ENCODE measurements around the gene UMPS.
A peak's percentile ranks its signal among the peaks of the same experiment; 100 is the strongest.
"Not testable (repeated sequence)": the region's sequence is repeated elsewhere in the genome, so short reads cannot be mapped to it uniquely, and the experiment has no call there.

UMPS gene

DNA sequence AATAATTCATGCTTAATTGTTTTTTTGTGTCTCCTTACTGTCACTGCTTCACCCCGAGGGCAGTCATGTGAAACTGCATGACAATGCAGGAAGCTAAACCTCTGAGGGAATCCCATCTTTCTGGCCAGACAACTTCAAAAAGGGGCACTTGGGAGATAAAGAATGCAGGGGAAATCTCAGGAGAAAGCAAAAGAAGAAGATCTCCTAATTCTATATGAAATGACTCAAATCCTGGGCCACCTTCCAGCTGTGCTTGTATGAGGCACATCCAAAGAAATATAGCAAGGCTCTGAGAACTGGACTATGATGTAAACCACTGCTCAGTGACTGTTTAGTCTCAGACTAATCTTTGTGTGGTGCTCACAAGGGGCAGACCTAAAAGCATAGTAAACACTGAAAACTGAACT lies 22.6 kb upstream of the UMPS start:
- no peak for DNase-seq (ENCODE audit: low spot score)

DNA sequence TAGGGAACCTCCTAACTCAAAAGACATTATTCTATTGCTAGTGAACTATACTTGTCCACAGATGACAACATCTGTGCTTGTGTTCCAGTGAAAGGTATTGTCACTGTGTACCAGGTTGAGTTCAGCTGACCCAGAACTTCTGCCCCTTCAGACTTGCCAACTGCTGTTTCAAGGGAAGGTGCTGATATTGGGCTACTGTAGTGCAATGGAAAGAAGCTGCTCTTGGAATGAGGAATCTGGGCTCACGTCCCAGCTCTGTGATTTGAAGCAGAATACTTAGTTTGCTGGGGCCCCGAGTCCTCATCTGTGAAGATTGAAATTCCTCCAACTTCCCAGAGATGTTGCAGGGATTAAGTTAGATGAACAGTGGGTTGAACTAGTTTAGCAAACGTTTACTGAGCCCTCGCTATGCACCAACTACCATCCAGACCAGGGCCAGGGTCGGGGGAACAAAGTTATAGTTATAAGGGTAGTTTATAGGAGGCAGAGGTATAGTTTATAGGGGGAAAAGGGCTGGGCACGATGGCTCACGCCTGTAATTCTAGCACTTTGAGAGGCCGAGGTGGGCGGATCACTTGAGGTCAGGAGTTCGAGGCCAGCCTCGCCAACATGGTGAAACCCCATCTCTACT lies 15.9 kb upstream of the UMPS start:
- DNase-seq (ENCODE audit: low spot score) = no peak

DNA sequence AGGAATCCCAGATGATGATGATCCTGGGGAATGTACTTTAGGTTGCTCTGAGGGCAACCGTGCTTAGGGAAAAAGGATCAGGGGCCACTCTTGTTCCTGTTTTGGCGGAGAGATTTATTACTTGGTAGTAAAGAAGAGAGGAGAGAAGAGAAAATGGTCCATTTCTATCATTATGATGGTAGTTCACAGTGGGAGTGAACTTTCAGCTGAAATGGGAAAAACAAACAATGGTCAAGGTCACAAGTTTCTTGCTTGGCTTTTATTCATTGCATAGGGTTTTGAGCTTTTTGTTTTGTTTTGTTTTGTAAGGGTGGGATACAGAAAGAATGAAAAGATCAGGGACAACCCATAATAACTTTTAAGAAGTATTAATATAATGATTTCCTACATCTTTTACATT lies 7.7 kb upstream of the UMPS start:
- no peak for DNase-seq (ENCODE audit: low spot score)

DNA sequence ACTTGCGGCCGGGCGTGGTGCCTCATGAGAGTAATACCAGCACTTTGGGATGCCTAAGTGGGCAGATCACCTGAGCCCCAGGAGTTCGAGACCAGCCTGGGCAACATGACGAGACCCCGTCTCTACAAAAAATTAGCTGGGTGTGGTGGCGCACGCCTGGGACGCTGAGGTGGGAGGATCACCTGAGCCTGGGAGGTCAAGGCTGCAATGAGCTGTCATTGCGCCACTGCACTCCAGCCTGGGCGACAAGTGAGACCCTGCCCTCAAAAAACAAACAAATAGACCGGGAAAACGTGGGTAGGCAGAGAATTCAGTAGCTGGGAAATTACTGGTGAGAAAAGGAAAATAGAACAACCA lies 667 bp downstream of the UMPS start:
- no peak for DNase-seq (ENCODE audit: low spot score)

DNA sequence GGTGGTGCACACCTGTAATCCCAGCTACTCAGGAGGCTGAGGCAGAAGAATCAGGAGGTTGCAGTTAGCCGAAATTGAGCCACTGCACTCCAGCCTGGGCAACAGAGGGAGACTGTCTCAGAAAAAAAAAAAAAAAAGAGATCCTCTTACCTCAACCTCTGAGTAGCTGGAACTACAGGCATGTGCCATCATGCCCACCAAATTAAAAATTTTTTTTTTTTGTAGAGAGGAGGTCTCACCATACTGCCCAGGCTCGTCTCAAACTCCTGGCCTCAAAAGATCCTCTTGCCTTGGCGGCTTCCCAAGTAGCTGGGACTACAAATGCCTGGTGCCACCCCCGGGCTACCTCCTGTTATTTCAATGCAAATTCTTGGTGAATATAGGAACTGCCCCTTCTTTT lies 1.5 kb downstream of the UMPS start:
- no peak for DNase-seq (ENCODE audit: low spot score)

DNA sequence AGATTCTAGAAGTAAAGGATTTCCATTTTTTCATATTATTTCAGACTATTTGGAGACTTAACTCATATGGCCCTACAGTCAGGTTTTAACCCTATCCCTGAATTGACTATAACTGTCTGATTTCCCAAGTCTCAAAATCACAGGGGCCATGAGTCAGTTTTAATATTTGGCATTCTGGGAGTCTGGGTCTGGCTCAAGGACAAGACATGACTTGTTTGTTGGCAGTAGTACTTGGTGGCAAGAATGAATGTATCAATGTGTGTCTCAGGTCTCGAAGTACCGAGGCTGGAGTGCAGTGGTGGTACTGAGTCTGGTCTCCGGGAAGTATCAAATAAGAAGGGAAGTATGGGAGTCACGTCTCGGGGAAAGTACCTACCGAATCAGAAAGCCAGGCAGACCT lies 10.8 kb downstream of the UMPS start:
- no peak for DNase-seq (ENCODE audit: low spot score)

DNA sequence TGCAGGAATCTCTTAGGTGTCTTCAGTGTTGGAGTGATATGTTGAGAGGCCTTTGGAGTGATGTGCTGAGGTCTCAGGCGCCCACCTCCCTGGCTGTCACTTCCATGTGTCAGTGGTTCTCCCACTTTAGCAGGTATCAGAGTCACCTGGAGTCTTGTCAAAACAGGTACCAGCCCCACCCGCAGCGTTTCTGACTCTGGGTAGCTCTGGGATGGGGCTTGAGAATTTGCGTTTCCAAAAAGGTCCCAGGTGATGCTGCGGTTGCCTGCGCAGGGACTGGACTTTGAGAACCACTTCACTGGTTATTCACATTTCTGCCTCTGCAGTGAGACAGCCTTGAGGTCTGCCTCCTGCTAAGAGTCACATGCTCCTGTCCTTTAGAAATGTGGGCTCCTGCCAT lies 15.5 kb downstream of the UMPS start:
- no peak for DNase-seq (ENCODE audit: low spot score)

DNA sequence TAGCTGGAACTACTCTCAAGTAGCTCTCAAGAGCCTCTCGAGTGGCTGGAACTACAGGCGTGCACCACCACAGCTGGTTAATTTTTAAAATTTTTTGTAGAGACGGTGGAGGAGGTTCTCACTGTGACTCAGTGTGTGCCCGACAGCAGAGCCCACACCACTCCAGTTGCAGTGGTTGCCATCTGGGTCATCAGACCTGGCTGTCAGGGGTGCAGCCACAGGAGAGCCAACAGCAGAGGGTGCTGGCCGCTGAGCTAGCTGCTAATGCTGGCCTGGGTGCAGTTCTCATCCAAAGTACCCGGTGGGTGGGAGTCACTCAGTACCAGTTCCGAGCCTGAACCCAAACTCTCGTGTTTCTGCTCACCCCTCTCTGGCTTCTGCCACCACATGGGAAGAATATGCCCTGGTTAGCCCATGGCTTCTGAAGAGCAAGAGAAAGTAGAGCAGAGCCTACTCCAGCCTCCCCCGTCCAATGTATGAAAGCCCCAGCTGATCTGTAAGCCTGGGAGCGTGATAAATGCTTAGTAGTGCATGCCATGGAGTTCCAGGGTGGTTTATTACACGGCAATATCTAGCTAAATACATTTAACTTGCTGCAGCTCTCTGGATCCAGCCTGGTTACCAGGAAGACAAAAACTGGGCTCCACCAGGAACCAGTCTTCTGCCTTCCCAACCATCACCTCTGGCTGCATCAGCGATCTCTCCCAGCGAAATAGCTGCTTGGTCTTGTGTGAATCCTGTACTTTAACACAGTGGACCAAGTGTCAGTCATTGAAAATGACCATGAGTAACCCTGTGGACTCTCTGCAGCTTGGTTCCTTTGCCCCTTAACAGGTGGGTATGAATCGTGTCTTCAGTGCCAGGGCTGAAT lies 17.1 kb downstream of the UMPS start:
- DNase-seq (ENCODE audit: low spot score) = no peak

DNA sequence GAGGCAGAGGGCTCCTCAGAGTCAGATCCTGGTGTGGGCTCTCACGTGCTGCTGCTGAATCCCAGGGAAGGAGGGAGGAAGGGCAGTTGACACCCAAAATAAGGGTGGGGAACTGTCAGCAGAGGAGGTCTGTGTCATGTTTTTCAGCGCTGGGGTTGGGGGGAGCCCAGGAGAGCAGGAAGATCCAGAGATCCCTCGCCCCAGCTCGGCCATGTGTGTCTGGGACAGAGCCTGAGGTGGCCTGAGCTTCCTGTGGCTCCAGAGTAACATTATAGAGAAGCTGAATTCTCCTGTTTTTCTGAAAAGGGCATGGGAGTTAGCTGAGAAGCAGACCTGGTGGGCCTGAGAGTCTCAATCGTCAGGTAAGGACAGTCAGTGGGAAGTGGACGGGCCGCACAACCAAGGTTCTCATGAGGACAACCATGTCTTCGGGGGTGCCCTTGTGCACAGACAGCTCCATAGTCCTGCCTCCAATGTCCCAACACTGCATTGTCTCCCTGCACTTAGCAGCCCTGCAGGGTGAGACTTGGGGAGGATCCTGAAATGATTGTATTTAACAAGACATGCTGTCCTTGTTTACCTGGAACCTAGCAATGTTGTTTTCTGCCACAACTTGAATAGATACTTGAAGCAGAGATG lies 18.4 kb downstream of the UMPS start:
- DNase-seq (ENCODE audit: low spot score) = no peak

DNA sequence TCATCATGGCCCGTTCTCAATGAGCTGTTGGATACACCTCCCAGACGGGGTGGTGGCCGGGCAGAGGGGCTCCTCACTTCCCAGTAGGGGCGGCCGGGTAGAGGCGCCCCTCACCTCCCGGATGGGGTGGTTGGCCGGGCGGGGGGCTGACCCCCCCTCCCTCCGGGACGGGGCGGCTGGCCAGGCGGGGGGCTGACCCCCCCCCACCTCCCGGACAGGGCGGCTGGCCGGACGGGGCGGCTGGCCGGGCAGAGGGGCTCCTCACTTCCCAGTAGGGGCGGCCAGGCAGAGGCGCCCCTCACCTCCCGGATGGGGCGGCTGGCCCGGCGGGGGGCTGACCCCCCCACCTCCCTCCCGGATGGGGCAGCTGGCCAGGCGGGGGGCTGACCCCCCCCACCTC lies 19.6 kb downstream of the UMPS start:
- DNase-seq (ENCODE audit: low spot score) = not testable (repeated sequence)

DNA sequence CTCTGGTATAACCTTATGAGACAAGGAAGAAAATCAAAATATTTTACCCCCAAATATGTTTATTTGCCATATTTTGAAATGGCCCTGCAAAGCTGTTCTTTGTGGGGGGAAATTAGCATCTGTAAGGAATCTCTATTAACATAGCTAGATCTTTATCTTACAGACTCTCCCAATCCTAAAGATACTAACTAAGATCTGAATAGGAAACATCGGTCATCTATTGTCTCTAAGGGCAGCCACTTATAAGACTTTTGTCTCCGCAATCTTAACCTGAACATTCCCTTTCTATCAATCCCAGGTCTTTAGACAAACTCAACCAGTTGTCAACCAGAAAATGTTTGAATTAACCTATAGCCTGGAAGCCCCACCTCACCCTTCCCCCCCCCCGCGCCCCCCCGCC lies 21.2 kb downstream of the UMPS start:
- DNase-seq (ENCODE audit: low spot score) = no peak

DNA sequence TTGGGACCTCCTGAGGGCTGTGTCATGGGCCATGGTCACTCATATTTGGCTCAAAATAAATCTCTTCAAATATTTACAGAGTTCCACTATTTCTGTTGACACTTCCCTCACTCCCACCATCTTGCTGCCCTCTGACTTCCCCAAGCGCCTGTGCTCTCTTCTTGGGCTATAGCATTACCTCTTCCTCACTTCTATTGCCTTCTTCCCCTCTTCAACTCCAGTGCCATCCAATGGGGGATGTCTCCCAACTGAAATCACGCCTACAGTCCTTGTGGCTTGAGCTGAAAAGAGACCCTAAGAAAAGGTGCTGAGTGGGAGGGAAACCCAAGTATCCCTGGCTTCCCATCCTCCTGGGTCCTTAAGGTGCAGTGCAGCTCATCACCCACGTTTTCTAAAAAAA lies 21.8 kb downstream of the UMPS start:
- DNase-seq (ENCODE audit: low spot score) = no peak

DNA sequence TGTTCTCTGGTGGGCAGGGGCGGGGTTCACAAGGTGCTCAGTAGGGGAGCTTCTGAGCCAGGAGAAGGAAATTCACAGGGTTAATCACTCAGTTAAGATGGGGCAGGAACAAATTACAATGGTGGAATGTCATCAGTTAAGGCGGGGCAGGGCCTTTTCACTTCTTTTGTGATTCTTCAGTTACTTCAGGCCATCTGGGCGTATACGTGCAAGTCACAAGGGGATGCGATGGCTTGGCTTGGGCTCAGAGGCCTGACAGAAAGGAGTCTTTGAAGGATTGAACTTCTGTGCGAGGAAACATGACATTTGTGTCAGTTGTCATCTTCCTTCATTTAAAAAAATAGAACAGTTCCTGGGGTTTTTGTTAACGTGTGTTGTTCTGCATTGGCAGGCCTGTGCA lies 27.7 kb downstream of the UMPS start:
- DNase-seq (ENCODE audit: low spot score) = not testable (repeated sequence)

DNA sequence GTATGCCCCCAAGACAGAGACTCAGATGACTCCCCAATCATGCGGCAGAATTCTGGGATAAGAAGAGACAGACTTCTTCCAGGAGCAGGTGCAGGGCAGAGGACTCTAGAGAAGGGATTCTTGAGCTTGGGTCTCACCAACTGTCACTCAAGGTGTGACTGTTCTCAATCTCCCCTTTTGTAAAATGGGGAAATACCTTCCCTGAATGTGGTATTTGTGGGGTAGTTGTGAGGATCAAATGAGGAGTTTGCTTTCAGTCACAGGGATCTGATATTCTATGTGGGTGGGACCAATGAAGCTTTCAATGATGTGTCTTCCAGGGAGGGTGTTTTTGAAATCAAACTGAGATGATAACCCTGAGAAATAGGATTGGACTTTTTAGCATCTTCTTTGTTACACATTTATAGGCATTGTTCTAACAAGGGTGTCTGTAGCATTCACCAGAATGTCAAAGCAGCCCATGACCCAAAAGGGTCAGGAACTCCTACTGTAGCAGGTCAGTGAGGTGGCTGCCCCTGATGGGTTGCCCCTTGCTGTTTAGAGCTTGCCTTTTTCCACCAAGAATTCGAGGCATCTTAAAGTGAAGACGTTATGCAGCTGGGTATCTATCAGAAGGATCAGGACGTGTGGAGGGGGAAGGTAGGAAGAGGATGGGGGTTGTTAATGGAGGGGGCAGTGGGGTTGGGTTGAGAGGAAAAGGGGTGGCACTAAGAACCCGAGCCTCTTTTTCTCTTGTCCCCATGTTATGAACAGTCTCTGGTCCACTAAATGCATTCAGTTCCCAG lies 28.8 kb downstream of the UMPS start:
- DNase-seq (ENCODE audit: low spot score) = no peak

DNA sequence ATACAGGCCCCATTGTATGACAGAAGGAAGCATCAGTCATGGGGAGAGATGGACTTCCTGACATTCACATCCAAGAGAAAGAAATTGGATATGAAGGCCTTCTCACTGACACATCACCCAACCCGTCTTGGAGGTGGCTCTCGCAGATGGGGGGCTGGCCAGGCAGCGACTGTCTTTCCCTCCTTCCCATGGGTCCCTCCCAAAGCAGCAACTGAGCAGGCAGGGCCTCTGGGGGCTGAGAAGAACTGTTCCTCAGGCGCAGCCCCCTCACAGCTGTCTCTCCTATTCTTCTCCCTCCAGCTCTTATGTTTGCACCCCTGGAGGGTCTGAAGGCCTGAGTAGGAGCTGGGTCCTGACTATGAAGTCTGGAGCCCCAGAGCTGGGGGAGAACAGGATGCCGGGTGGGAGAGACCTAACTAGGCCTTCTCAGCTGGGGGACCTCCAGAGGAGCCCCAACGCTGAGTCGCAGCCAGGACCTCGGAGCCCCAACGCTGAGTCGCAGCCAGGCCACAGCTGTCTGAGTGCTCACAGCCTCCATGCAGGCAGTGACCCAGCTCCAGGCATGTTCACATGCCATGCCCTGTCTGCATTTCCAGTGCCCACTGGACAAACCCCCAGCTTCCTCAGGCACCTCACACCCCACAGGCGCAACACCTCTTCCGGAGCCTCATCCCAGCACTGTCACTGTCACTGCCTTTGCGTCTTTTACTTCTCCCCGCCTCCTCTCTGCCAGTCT lies 29.6 kb downstream of the UMPS start:
- no peak for DNase-seq (ENCODE audit: low spot score)

DNA sequence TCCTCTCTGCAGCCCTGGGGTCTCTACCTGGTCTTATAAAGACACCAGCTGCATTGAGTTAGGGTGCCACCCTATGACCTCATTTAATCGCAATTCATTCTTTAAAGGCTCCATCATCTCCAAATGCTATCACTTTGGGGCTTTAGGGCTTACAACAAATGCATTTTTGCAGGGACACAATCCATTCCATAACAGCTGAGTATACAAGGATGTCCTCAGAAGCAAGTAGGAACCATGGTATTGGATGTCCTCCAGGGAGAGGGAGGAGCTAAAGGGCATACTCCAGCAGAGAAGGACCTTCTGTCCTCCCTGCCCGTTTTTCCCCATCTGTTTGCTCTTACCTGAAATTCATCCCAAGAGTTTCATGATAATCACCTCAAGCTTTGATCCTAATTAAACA lies 30.3 kb downstream of the UMPS start:
- no peak for DNase-seq (ENCODE audit: low spot score)

DNA sequence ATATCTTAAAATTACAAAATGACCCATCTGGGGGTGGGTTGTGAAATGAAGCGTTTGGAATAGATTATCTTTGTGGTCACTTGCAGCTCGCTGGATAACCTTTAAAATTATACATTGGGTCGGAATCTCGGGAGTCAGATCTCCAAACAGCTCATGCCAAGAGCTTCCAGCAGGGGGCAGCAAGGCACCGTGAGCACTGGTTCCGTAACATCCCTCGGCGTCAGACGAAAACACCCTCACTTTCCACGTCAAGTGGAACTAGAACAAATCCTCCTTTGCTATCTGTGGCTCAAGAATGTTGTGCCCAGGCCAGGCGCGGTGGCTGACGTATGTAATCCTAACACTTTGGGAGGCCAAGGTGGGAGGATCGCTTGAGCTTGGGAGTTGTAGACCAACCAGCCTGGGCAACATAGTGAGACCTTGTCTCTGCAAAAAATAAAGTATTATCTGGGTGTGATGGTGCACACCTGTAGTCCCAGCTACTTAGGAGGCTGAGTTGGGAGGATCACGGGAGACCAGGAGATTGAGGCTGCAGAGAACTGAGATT lies 31.1 kb downstream of the UMPS start:
- peak; percentile 73 for DNase-seq (ENCODE audit: low spot score)

DNA sequence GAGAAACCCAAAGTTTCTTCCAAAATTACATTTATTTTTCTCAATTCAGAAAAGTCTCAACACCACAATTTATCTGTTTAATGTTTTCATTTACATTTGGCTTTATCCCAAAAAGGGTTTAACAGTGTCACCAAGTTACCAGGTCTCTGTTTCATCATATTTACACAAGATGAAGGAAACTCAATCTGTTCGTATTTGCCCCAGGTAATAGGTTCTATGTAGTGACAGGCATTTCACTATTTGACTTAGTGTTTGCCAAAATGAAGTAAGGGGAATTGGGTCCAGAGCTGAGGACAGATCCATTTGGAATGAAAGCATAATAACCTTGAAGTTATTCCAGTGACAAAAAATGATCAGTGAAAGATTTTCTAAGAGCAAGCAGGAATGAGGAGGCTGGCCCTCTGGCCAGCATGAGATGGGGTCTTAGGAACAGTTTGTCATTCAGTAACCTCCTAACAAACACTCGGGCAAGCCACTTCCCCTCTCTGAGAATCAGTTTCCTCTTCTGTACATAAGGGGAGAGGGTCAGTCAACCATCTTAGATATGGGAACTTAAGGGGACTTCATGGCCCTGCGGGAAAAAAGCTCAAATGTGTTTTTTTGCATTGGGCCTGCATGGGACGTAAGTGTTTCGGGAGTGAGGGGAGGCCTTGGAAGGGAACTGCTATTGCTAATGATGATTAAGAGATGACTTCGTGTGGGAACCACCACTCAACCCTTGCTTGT lies 31.8 kb downstream of the UMPS start:
- DNase-seq (ENCODE audit: low spot score) = no peak

DNA sequence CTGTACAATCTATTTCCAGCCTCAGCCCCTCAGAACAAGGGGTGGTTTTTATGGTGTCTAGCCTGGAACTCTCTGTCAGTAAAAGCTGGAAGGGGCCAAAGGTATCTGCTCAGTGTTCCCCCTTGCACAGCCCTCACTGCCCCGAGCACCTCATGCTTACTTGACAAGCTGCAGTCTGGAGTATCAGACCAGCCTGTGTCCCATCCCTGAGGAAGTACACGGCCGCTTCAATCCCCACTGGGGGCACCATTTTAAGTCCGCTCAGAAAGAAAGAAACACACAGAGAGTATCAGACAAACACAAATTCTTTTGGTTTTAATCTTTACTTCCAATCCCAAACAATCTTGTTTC lies 32.4 kb downstream of the UMPS start:
- DNase-seq (ENCODE audit: low spot score) = no peak

DNA sequence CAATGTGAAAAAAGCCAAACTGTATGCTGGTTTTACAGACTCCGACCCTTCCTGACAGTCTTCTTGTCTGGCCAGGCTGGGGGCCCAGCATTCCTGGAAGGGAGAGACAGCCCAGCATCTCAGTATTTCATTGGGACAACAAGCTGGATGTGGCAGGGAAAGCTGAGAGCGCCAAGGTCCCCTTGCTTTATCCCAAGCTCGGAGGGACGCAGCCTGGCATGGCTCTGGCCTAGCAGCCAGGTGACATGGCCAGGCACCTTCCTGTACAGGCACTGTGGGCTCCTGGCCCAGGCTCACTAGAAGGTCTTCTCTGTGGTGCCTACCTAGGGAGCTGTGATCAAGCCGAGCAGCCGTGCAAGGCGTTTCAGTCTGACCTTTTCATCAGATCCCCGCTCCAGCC lies 33.0 kb downstream of the UMPS start:
- DNase-seq (ENCODE audit: low spot score) = no peak

Data from LoVo (cell line).